SKM-1 treated with dmso at 0.1 percent for 144 hours (cell line): ENCODE measurements around the gene SFR1.
"Not testable (repeated sequence)": the region's sequence is repeated elsewhere in the genome, so short reads cannot be mapped to it uniquely, and the experiment has no call there.

Source experiments
- DNase-seq: peaks from one replicate; lab custom pipeline; 2025; ENCODE audit not compliant: unreplicated experiment; lab: John Stamatoyannopoulos, UW

SFR1 gene

DNA sequence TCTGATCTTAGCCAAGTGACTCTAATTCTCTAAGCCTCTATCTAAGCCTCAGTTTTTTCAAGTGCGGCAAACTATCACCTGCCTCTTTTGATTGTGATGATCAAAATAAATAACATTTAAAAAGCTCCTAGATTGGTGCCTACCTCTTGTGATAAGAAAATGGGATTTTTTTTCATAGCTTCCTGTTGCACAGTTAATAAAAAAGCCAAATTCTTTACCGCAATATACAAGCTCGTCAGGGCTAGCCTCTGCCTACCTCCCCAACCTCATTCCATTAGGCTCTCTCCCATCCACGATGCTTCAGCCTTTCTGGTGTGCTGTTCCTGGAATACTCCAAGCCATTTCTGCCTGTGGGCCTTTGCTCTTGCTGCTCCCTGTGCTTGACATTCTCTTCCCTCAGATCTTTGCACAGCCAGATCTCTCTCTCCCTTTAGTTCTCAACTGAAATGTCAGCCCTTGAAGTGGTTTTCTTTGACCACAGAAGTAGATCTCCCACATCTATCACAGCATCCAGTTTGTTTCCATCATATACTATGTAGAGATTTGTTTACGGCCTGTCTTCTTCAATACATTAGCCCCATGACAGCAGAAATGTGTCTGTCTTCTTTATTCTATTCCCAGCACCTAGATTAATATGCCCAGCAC is 48.8 kb downstream of the SFR1 start:
- DNase-seq: no peak

GRCh38 chr10:104174136-104174535 is 52.2 kb downstream of the SFR1 start:
- DNase-seq: not testable (repeated sequence)
